Stimulated activated effector memory CD8-positive, alpha-beta T cell treated with anti-CD3 and anti-CD28 coated beads, Interleukin-12 subunit alpha, Interleukin-12 subunit beta, amount 100 ng/mL, for 72 hours (primary cell): ENCODE data around the gene NUDT22.

Experiments
- ATAC-seq: fragments of 150-1000 bp; cut with Tn5 transposase; 2 replicates; pipeline ENCODE4 v1.10.0; 2021
- DNase-seq, 2 donors: peaks; one replicate each; pipeline ENCODE4 v3.0.0; 2021 to 2022; ENCODE audit warnings: low spot score in 2 of 2
- H3K27ac Mint-ChIP-seq: one replicate; pipeline ENCODE4 v1.8.0; 2022; ENCODE audit warnings: mild to moderate bottlenecking, mixed read lengths
- H3K36me3 Mint-ChIP-seq: one replicate; pipeline ENCODE4 v1.8.0; 2022; ENCODE audit warnings: mild to moderate bottlenecking, mixed read lengths
- H3K4me1 Mint-ChIP-seq: one replicate; pipeline ENCODE4 v1.8.0; 2022; ENCODE audit warnings: mixed read lengths
- H3K4me3 Mint-ChIP-seq: one replicate; pipeline ENCODE4 v1.8.0; 2022; ENCODE audit warnings: mild to moderate bottlenecking, mixed read lengths
- H3K9me3 Mint-ChIP-seq: one replicate; pipeline ENCODE4 v1.8.0; 2022; ENCODE audit warnings: mixed read lengths

Gene NUDT22

DNA sequence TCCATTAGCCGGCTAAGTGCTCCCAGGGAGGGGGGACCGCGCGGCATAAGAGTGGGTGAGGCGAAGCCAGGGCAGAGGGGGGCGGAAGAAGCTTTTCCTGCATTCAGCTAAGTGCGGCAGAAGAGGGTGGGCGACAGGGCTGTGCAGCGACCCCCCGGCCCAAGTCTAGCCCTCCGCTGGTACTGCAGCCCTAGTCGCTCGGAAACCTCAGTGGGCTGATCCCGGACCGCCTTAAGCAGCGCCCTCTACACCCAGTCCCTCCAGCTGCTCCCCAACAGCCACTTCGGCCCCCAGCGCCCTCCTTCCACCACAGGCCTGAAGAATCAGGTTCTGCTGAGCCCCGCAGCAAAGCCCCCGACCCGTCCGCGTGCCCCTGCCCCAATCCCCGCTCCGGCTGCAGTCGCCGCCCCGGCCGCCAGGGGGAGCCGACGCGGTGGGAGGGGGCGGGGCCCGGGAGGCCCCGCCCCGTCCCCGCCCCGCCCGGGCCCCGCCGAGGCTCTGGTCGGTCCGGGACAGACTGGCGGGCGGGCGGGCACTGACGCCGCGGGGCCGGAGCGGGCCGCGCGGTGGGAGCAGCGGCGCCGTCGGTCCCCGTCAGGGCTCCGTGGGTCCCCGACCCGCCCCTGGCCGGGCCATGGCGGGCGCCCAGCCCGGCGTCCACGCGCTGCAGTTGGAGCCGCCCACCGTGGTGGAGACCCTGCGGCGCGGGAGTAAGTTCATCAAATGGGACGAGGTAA, 25.1 kb downstream of the NUDT22 start, which contains the start of gene PLCB3:
Gene PLCB3 (plus strand): TSS at position 515 of the 737 bp plus-strand sequence. CDS start 120 bp downstream, at position 635.
- DNase-seq (peak; percentile 75 to 79), ATAC-seq (peak; percentile 75)
- Mint-ChIP-seq H3K27ac (peak within 1 kb of the TSS; percentile 86), H3K9me3 (no peaks in the 10 kb centered on the region), H3K4me1 (peaks cover 33% of the 10 kb centered on the region), H3K36me3 (peaks cover 16% of the 10 kb centered on the region), H3K4me3 (peak within 1 kb of the TSS; percentile 94)

DNA sequence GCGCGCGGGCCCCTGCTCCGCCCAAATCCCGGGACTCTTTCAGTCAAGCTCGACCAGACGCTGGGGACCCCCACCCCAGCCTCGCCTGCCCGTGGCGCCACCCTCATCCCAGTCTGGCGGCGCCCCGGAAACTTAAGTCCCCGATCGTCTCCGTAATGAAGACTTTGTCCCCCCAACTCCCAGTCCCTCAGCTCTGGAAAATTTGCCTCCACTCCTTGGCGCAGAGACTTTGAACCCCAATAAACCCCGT, 25.6 kb downstream of the NUDT22 start:
- DNase-seq (no peak), ATAC-seq (no peak)
- H3K4me3 Mint-ChIP-seq = peak overlapping the region; percentile 94
- peak overlapping the region; percentile 86 for H3K27ac Mint-ChIP-seq
- H3K9me3 Mint-ChIP-seq = no peaks in the 10 kb centered on the region
- peaks cover 19% of the 10 kb centered on the region for H3K36me3 Mint-ChIP-seq
- H3K4me1 Mint-ChIP-seq = peaks cover 33% of the 10 kb centered on the region

DNA sequence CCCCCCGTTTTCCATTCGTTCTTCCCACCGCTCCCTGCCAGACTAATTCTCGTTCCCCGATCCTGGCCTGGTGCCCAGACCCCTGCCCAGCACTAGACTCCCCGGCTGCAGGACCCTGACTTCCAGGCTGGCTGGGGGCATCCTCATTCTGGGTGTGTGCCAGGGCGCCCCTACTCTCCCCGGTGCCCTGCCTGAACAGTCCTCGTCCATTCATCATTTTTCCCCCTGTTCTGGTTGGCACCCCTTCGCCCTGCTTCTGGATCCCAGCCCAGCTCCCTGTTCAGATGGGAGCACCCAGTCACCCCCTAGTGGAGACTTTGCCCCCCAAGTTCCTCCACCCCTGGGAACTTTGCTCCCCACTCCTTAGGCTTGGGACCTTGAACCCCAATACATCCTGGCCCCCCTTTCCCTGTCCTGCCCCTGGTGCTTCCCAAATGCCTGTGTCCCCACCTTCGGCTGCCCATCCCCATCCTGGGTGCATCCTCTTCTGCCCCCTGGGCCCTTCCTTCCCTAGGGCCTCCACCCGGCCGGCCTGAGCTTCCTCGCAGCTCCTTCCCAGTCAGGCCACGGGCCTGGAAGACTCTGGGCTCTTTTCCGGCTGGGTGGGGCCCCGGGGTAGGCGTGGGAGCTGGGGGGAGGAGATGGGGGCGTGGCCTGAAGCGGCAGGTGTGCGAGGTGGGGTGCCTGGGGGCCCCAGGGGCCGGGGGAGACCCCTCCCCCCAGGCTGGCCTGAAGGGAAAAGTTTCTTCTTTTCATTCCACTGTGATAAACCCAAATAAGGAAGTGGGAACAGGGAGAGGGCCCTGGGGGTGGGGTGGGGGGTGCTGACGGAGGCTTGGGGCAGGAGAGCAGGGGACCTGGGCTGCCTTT, 26.2 kb downstream of the NUDT22 start:
- H3K27ac Mint-ChIP-seq = peak overlapping the region; percentile 86

DNA sequence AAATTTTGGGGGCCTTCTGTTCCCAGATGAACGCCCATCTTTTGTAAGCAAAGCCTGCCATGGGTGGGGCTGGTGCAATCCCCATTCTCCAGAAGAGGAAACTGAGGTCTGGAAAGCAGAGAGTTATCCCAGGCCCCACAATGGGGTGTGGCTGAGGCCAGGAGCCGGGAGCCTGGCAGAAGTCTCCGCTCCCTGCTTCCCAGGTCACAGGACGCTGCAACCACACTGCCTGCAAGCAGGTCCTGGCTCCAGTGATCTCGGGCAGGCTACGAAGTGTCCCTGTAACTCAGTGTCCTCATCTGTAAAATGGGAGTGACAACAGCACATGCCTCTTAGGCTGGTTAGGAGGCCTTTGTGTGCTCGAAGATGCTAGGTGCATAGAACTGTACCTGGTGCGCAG, 27.0 kb downstream of the NUDT22 start:
- Mint-ChIP-seq H3K4me3 (peak overlapping the region; percentile 94), H3K27ac (no peak overlapping the region), H3K4me1 (peaks cover 22% of the 10 kb centered on the region), H3K36me3 (peaks cover 28% of the 10 kb centered on the region), H3K9me3 (no peaks in the 10 kb centered on the region)
- ATAC-seq (no peak), DNase-seq (no peak)

More for the DNA sequence above, 26.2 kb downstream of the NUDT22 start:
- no peak for ATAC-seq
- Mint-ChIP-seq H3K36me3 (peaks cover 20% of the 10 kb centered on the region), H3K4me3 (peak overlapping the region; percentile 94), H3K4me1 (peaks cover 28% of the 10 kb centered on the region), H3K9me3 (no peaks in the 10 kb centered on the region)
- peak in 1 of 2 donors; percentile 64 for DNase-seq

DNA sequence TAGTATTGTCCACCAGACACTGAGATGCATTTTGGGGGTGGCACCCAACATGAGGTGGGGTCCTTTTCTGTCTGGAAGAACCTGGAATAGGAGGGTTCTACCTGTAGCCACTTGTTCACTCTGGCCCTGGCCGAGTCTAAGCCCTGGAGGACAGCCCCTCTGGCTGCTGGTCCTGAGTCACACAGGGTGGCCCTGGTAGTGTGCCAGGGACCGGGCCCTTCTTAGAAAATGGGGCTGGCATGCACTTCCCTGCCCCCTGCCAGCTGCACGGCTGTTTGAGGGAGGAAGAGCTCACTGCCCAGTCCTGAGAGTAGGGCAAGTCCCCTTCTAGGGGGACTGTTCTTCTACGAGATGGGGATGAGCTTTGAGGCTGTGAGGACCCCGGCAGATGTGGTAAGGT, 27.4 kb downstream of the NUDT22 start:
- H3K4me1 Mint-ChIP-seq = peaks cover 20% of the 10 kb centered on the region
- peaks cover 31% of the 10 kb centered on the region for H3K36me3 Mint-ChIP-seq
- H3K4me3 Mint-ChIP-seq = no peak overlapping the region
- no peaks in the 10 kb centered on the region for H3K9me3 Mint-ChIP-seq
- ATAC-seq (no peak), DNase-seq (no peak)
- peak overlapping the region; percentile 70 for H3K27ac Mint-ChIP-seq

DNA sequence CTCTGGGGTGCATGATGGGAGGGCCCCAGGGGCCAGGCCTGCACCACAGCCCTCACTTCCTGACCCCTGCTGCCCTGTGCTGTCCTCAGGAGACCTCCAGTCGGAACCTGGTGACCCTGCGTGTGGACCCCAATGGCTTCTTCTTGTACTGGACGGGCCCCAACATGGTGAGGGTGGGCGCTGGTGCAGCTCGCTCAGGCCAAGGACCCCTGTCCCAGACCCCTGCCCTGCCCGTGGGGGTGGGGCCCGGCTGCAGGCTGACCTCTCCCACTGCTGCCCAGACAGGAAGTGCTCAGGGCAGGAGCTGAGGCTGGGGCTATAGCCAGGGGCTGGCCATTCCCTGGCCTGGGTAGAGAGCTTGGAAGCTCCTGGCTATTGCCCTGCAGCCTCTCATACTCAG, 28.3 kb downstream of the NUDT22 start:
- DNase-seq (no peak), ATAC-seq (no peak)
- Mint-ChIP-seq H3K4me3 (no peak overlapping the region), H3K27ac (peak overlapping the region; percentile 70), H3K4me1 (peaks cover 24% of the 10 kb centered on the region), H3K36me3 (peaks cover 29% of the 10 kb centered on the region), H3K9me3 (no peaks in the 10 kb centered on the region)

DNA sequence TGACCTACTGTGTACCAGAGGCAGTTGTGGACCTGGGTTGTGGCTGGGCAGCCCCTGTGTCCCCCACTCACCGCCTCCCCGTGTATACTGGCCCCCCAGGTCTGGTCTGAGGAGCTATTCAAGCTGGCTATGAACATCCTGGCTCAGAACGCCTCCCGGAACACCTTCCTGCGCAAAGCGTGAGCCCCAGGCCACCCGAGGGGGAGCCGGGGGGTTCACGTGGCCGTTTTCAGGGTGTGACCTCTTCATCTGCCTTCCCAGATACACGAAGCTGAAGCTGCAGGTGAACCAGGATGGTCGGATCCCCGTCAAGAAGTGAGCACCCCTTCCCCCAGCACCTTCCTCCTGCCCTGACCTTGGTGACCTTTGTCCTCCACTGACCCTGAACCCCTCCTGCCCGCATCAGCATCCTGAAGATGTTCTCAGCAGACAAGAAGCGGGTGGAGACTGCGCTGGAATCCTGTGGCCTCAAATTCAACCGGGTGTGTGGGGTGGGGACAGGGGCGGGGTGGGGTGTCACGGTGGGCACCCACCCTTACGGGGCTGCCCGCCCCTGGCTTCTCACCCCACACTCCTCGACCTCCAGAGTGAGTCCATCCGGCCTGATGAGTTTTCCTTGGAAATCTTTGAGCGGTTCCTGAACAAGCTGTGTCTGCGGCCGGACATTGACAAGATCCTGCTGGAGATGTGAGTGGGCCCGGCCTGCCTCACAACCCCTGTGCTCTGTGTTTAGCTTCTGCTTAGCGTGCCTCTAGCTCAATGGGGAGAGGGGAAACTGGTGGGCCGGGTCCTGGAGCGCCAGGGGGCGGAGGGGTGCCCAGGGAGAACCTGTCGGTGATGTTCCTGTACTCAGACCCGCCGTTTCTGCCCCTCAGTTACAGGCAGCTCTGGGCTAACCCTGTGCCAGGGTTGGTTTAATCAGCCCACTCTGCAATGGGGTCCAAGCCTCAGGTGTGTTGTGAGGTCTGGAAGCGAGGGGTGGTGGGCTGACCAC, 29.4 kb downstream of the NUDT22 start:
- ATAC-seq = no peak
- Mint-ChIP-seq H3K4me1 (peaks cover 34% of the 10 kb centered on the region), H3K36me3 (peaks cover 40% of the 10 kb centered on the region), H3K4me3 (no peak overlapping the region), H3K9me3 (no peaks in the 10 kb centered on the region), H3K27ac (no peak overlapping the region)
- no peak for DNase-seq

DNA sequence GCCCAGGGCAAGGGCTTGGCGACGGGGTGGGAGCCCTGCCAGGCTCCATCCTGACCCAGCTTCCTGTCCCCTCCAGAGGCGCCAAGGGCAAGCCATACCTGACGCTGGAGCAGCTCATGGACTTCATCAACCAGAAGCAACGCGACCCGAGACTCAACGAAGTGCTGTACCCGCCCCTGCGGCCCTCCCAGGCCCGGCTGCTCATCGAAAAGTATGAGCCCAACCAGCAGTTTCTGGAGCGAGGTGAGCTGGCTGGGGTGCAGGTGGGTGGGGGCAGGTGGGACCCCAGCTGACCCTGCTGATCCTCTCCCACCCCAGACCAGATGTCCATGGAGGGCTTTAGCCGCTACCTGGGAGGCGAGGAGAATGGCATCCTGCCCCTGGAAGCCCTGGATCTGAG, 30.2 kb downstream of the NUDT22 start:
- H3K27ac Mint-ChIP-seq = no peak overlapping the region
- no peak for ATAC-seq
- peaks cover 30% of the 10 kb centered on the region for H3K4me1 Mint-ChIP-seq
- DNase-seq = no peak
- no peaks in the 10 kb centered on the region for H3K9me3 Mint-ChIP-seq
- peaks cover 47% of the 10 kb centered on the region for H3K36me3 Mint-ChIP-seq
- H3K4me3 Mint-ChIP-seq = no peak overlapping the region

DNA sequence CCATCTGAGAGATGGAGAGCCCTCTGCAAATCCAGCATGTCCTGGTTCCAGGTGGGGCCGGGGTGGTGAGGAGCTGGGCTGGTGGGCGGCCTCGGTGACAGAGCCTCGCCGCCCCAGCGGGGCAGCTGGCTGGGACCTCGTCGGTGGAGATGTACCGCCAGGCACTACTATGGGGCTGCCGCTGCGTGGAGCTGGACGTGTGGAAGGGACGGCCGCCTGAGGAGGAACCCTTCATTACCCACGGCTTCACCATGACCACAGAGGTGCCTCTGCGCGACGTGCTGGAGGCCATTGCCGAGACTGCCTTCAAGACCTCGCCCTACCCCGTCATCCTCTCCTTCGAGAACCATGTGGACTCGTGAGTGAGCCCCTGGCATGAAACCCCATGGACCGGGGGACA, 32.3 kb downstream of the NUDT22 start:
- peaks cover 28% of the 10 kb centered on the region for H3K4me1 Mint-ChIP-seq
- H3K9me3 Mint-ChIP-seq = no peaks in the 10 kb centered on the region
- no peak overlapping the region for H3K4me3 Mint-ChIP-seq
- DNase-seq (no peak), ATAC-seq (no peak)
- H3K27ac Mint-ChIP-seq = no peak overlapping the region
- H3K36me3 Mint-ChIP-seq = peaks cover 55% of the 10 kb centered on the region

DNA sequence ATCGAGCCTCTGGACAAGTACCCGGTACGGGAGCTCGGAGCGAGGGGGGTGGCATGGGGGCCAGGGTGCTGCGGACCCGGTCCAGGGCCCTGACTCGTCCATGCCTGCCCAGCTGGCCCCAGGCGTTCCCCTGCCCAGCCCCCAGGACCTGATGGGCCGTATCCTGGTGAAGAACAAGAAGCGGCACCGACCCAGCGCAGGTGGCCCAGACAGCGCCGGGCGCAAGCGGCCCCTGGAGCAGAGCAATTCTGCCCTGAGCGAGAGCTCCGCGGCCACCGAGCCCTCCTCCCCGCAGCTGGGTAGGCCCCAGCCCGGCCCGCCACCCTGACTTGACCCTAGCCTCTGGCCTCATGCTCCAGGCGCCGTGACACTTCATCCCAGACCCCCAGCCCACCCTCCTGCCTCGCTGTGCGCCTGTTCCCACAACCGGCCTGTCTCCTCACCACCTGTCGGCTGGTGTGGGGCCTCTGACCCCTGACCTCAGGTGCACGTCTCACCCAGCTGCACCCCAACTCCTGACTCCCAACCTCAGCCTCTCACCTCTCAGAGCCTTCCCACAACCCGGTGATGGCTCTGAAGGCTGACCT, 33.0 kb downstream of the NUDT22 start:
- DNase-seq (no peak), ATAC-seq (no peak)
- Mint-ChIP-seq H3K4me1 (peaks cover 23% of the 10 kb centered on the region), H3K9me3 (no peaks in the 10 kb centered on the region), H3K4me3 (no peak overlapping the region), H3K27ac (peak overlapping the region; percentile 90), H3K36me3 (peaks cover 55% of the 10 kb centered on the region)

DNA sequence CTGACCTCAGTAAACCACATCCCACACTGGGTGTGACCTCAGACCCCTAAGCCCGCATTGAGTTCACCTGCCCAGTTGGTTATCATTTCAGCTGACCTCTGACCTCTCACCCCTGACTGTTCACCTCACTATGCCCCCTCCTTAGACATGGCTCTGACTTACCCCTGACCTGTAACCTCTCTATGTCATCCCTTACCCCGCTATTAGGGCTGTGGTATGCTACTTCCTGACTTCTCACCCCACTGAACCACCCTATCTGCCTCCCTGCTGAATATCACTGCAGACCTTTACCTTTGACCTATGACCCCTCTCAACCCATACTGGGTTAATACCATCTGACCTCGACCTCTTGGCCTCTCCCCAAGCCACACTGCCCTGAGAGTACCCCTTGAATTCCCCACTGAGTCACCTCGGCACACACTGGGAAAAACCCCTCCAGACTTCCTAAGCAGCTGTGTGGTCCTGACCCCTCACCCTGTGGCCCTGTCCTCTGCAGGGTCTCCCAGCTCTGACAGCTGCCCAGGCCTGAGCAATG, 33.5 kb downstream of the NUDT22 start:
- H3K27ac Mint-ChIP-seq = peak overlapping the region; percentile 90

DNA sequence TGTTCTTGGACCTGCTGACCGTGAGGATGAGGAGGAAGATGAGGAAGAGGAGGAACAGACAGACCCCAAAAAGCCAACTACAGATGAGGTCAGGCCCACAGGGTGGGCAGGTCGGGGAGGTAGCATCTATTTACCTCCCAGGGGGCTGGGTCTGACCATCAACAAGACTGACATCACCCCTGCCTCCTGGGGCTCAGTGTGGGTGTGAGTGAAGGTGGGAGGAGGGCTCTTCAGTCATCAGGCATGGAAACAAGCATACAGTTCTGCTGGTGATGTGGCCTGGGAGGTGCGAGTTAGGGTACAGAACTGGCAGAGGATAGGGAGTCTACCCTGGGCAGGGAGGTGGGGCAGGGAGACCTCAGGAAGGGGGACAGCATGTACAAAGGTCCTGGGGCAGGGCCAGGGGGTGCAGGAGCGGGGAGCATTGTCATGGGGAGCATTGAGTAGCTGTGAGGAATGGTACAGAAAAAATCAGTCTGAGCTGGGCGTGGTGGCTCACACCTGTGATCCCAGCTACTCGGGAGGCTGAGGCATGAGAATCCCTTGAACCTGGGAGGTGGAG, 34.2 kb downstream of the NUDT22 start:
- Mint-ChIP-seq H3K36me3 (peaks cover 55% of the 10 kb centered on the region), H3K9me3 (no peaks in the 10 kb centered on the region), H3K27ac (peak overlapping the region; percentile 90), H3K4me3 (peak overlapping the region; percentile 31), H3K4me1 (peaks cover 22% of the 10 kb centered on the region)
- DNase-seq (no peak), ATAC-seq (peak; percentile 56)

More for the DNA sequence above, 33.5 kb downstream of the NUDT22 start:
- peak; percentile 49 for ATAC-seq
- Mint-ChIP-seq H3K4me3 (peak overlapping the region; percentile 31), H3K4me1 (peaks cover 22% of the 10 kb centered on the region), H3K36me3 (peaks cover 55% of the 10 kb centered on the region), H3K9me3 (no peaks in the 10 kb centered on the region)
- DNase-seq = no peak

DNA sequence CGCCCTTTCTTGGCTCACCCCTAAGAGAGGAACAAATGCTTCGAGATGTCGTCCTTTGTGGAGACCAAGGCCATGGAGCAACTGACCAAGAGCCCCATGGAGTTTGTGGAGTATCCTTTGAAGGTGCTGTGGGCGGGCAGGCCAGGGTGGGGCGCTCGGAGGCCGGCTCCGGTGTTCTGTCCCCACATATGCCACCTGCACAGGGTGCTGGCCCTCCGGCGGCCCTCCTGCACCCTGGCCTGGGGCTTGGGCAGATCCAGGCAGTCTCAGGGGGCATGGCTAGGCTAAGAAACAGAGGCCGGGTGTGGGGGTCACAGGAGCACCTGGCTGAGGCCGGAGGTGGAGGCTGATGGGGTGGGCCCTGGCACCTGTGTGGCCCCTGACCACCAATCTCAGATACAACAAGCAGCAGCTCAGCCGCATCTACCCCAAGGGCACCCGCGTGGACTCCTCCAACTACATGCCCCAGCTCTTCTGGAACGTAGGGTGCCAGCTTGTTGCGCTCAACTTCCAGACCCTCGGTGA, 35.5 kb downstream of the NUDT22 start:
- no peaks in the 10 kb centered on the region for H3K9me3 Mint-ChIP-seq
- peaks cover 47% of the 10 kb centered on the region for H3K36me3 Mint-ChIP-seq
- H3K4me1 Mint-ChIP-seq = peaks cover 22% of the 10 kb centered on the region
- ATAC-seq = no peak
- H3K27ac Mint-ChIP-seq = no peak overlapping the region
- DNase-seq = no peak
- H3K4me3 Mint-ChIP-seq = no peak overlapping the region
